K562 (cell line): ENCODE data around the gene TTC38.

Experiments used
- ARID2 ChIP-seq: fragments of 450-650 bp; IDR thresholded peaks from 2 replicates; pipeline ENCODE4 v1.6.1; 2017; ENCODE audit warnings: antibody characterized with exemption, mild to moderate bottlenecking
- CREB1 ChIP-seq, 2 experiments: sonication (generic) in 1 of 2; formaldehyde crosslinking in 1 of 2; IDR thresholded peaks; 2 replicates each; pipeline versions ENCODE4 v1.6.1 to v1.8.0; 2012 to 2022; ENCODE audit warnings: inconsistent platforms in 1 of 2, mild to moderate bottlenecking in 1 of 2, missing genetic modification reagents in 1 of 2, moderate library complexity in 1 of 2
- CTCF ChIP-seq, 3 experiments: IDR thresholded peaks in 2 of 3; conservative IDR thresholded peaks in 1 of 3; 2 replicates each; pipeline ENCODE4 v1.5.1; 2011 to 2012; ENCODE audit warnings: low read length in 3 of 3, mild to moderate bottlenecking in 3 of 3, control low read depth in 2 of 3, improper control_type of control experiment in 1 of 3, inconsistent platforms in 1 of 3, low read depth in 1 of 3, mixed read lengths in 1 of 3, moderate library complexity in 1 of 3; ENCODE audit not compliant: insufficient read depth in 2 of 3
- DACH1 ChIP-seq: fragments of 450-650 bp; IDR thresholded peaks from 2 replicates; pipeline ENCODE4 v1.6.1; 2018; ENCODE audit not compliant: partially characterized antibody
- KAT8 ChIP-seq: fragments of 450-650 bp; IDR thresholded peaks from 2 replicates; pipeline ENCODE4 v1.6.1; 2016; ENCODE audit warnings: low read depth, mild to moderate bottlenecking
- MAZ ChIP-seq, 2 experiments: fragments of 450-650 bp in 1 of 2; sonication (generic) in 1 of 2; formaldehyde crosslinking; IDR thresholded peaks in 1 of 2; conservative IDR thresholded peaks in 1 of 2; 2 replicates each; pipeline versions ENCODE4 v1.4.0 to v1.5.0; 2020; ENCODE audit warnings: mild to moderate bottlenecking in 1 of 2, missing genetic modification reagents in 1 of 2
- NFYB ChIP-seq: IDR thresholded peaks from 2 replicates; pipeline ENCODE4 v1.6.1; 2011; ENCODE audit warnings: mild to moderate bottlenecking, moderate library complexity; ENCODE audit not compliant: insufficient read length; ENCODE audit errors: extremely low read depth
- POLR2A ChIP-seq: fragments of 450-650 bp; conservative IDR thresholded peaks from 2 replicates; pipeline ENCODE4 v1.6.1; 2016
- SETDB1 ChIP-seq: IDR thresholded peaks from one replicate; pipeline ENCODE4 v1.6.1; 2012; ENCODE audit warnings: low read length, control low read depth, inconsistent platforms
- YBX1 ChIP-seq: fragments of 450-650 bp; IDR thresholded peaks from 2 replicates; pipeline ENCODE4 v1.7.1; 2016; ENCODE audit warnings: mild to moderate bottlenecking

- TF ChIP-seq CTCF (IDR thresholded peaks at IDR 0.05 in 2 of 3, conservative IDR thresholded peaks at IDR 0.05 in 1 of 3; ENCODE audit: insufficient read depth in 2 of 3, low read depth in 1 of 3, low read length in 3 of 3) (no peak), MAZ (CRISPR knock-in tag; conservative IDR thresholded peaks at IDR 0.05 in 1 of 2, IDR thresholded peaks at IDR 0.05 in 1 of 2) (no peak), SETDB1 (no peak), YBX1 (no peak), POLR2A (no peak), NFYB (no peak), CREB1 (IDR thresholded peaks at IDR 0.05) (no peak), CREB1 (CRISPR knock-in tag; IDR thresholded peaks at IDR 0.05) (no peak), DACH1 (no peak), KAT8 (no peak), ARID2 (no peak)
Observed at GRCh38 chr22:46242076-46242475, 25.7 kb upstream of the TTC38 start.
